Tibial nerve (tissue), 4 donors: ENCODE results near the gene WDR87.

Experiments used
- EP300 ChIP-seq, 2 donors: sonication (generic); formaldehyde crosslinking; IDR thresholded peaks; one replicate each; pipeline ENCODE4 v1.6.1; 2017; ENCODE audit warnings: antibody characterized with exemption in 2 of 2, mild to moderate bottlenecking in 1 of 2
- POLR2A ChIP-seq, 2 donors: fragments of 450-650 bp; IDR thresholded peaks; one replicate each; pipeline ENCODE4 v1.6.1; 2017; ENCODE audit warnings: antibody characterized with exemption in 2 of 2, mild to moderate bottlenecking in 2 of 2, moderate library complexity in 2 of 2
- TF ChIP-seq, protein P1 (sequence below), 5 experiments: fragments of 200-600 bp in 3 of 5; fragments of 450-650 bp in 2 of 5; sonication (generic) in 3 of 5; IDR thresholded peaks; one replicate each; pipeline ENCODE4 v1.5.1; 2016 to 2019; ENCODE audit warnings: antibody characterized with exemption in 5 of 5, mild to moderate bottlenecking in 3 of 5, moderate library complexity in 2 of 5

DNA sequence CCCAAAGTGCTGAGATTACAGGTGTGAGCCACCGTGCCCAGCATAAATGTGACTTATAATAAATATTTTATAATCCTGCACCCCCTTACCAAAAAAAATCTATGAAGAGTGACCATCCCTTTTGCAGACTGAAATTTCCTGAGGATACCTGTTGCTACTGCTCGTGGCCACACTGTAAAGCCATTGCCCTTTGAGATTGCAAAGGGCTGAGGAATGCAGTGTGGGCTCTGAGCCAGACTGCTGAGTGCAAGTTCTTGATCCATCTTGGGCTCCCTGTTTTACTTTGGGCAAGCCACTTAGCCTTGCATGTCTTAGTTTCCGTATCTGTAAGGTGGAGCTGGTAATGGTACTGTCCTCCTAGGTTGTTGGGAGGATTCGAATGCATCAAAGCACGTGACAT lies 24.0 kb upstream of the WDR87 start:
- TF ChIP-seq, protein P1, sequence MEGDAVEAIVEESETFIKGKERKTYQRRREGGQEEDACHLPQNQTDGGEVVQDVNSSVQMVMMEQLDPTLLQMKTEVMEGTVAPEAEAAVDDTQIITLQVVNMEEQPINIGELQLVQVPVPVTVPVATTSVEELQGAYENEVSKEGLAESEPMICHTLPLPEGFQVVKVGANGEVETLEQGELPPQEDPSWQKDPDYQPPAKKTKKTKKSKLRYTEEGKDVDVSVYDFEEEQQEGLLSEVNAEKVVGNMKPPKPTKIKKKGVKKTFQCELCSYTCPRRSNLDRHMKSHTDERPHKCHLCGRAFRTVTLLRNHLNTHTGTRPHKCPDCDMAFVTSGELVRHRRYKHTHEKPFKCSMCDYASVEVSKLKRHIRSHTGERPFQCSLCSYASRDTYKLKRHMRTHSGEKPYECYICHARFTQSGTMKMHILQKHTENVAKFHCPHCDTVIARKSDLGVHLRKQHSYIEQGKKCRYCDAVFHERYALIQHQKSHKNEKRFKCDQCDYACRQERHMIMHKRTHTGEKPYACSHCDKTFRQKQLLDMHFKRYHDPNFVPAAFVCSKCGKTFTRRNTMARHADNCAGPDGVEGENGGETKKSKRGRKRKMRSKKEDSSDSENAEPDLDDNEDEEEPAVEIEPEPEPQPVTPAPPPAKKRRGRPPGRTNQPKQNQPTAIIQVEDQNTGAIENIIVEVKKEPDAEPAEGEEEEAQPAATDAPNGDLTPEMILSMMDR (IDR thresholded peaks at IDR 0.05): no peak
- no peak for TF ChIP-seq EP300 (IDR thresholded peaks at IDR 0.05)
- TF ChIP-seq POLR2A (IDR thresholded peaks at IDR 0.05): no peak
